BJ (cell line): ENCODE data around the gene MCTP1. TPM values are rescaled to one million over a fixed set of nuclear protein-coding genes. Genes with fewer than 3 reads are reported as not detected.

Source experiments
- CTCF ChIA-PET: fragments of 350-600 bp; formaldehyde crosslinking; extraction: SDS; loops from one replicate; lab custom pipeline; 2021; ENCODE audit warnings: antibody characterized with exemption, inconsistent platforms; lab: Yijun Ruan, JAX
- POLR2A ChIA-PET: fragments of 300-600 bp; sonication (Branson Sonifier 250); formaldehyde crosslinking; extraction: SDS; loops from one replicate; lab custom pipeline; 2021; ENCODE audit warnings: antibody characterized with exemption; lab: Charles Lee
- DNase-seq: peaks from one replicate; pipeline ENCODE4 v3.0.0-alpha.2; 2011; ENCODE audit warnings: low read depth
- H3K27me3 ChIP-seq: 2 replicates; pipeline ENCODE4 v1.6.0; 2011; ENCODE audit warnings: low read length; ENCODE audit not compliant: control insufficient read depth, insufficient read depth
- H3K36me3 ChIP-seq: 2 replicates; pipeline ENCODE4 v1.5.1; 2011; ENCODE audit warnings: low read length; ENCODE audit not compliant: control insufficient read depth, insufficient read depth
- H3K4me3 ChIP-seq: 2 replicates; pipeline ENCODE4 v1.5.1; 2011; ENCODE audit warnings: low read depth, mild to moderate bottlenecking, control low read depth, low read length
- polyA plus RNA-seq: library from polyadenylated mRNA; depleted of rRNA; stranded (reverse); fragments of >200 nt; gene quantifications from 2 replicates; pipeline ENCODE4 v1.2.3, GENCODE V29; 2011
- TF ChIP-seq, protein P1 (sequence below): IDR thresholded peaks from 2 replicates; pipeline ENCODE4 v1.5.1; 2011; ENCODE audit warnings: low read depth, mild to moderate bottlenecking, control low read depth, inconsistent platforms, low read length, moderate library complexity; ENCODE audit not compliant: insufficient read depth

MCTP1 gene
- polyA plus RNA-seq, 1 experiment, result 0.02 TPM

DNA sequence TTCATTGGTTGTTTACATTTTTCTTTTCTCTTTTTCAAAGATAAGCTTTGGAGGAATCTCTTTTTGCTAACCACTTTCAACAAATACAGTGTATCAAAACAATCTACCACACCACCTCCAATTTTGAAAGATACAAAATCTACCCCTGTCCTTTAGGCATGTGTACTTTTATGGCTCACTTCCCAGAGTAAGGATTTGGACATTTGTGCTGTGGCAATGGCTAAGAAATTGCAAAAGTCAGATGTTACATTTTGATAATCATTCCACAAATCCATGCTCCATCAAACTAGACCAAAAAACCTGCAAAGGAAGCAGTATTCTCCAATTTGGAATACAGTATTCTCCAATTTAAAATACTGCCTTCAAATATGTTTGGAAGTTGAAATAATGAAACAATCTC, 204.9 kb downstream of the MCTP1 start:
- POLR2A ChIA-PET, result no interaction called here
- CTCF ChIA-PET, result interaction anchor here (1.1 kb wide), 1 partner anchor 13 kb away, joined by 3 read pairs; no protein-coding TSS in a partner anchor
- H3K27me3 ChIP-seq, result no peaks in the 10 kb centered on the region
- H3K36me3 ChIP-seq, result no peaks in the 10 kb centered on the region
- TF ChIP-seq, protein P1, sequence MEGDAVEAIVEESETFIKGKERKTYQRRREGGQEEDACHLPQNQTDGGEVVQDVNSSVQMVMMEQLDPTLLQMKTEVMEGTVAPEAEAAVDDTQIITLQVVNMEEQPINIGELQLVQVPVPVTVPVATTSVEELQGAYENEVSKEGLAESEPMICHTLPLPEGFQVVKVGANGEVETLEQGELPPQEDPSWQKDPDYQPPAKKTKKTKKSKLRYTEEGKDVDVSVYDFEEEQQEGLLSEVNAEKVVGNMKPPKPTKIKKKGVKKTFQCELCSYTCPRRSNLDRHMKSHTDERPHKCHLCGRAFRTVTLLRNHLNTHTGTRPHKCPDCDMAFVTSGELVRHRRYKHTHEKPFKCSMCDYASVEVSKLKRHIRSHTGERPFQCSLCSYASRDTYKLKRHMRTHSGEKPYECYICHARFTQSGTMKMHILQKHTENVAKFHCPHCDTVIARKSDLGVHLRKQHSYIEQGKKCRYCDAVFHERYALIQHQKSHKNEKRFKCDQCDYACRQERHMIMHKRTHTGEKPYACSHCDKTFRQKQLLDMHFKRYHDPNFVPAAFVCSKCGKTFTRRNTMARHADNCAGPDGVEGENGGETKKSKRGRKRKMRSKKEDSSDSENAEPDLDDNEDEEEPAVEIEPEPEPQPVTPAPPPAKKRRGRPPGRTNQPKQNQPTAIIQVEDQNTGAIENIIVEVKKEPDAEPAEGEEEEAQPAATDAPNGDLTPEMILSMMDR, result no peak
- H3K4me3 ChIP-seq, result no peak overlapping the region
- DNase-seq, result no peak

DNA sequence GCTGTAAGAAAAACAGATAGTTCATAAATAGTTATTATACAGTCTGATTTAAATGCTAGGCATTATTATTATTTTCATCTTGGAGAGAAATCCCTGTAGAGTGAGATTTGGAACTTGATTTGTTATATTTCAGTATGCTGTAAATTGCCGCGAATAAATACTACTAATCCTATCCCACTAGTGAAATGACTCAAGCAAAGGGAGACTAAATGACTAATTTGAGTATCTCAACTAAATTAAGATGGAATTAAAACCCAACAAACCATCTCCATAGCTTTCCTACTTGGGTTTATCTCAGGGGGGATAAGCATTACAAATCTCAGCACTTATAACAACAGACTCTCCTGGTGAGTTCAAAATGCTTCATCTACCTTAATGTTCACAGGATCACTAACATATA, 206.0 kb downstream of the MCTP1 start:
- no peak overlapping the region for H3K4me3 ChIP-seq
- ChIA-PET POLR2A (no interaction called here), CTCF (interaction anchor here (1.1 to 1.3 kb wide), 2 partner anchors 11 to 14 kb away, joined by 3 read pairs; no protein-coding TSS in a partner anchor)
- DNase-seq, result no peak
- TF ChIP-seq, protein P1, result no peak
- no peaks in the 10 kb centered on the region for H3K27me3 ChIP-seq
- H3K36me3 ChIP-seq, result no peaks in the 10 kb centered on the region

DNA sequence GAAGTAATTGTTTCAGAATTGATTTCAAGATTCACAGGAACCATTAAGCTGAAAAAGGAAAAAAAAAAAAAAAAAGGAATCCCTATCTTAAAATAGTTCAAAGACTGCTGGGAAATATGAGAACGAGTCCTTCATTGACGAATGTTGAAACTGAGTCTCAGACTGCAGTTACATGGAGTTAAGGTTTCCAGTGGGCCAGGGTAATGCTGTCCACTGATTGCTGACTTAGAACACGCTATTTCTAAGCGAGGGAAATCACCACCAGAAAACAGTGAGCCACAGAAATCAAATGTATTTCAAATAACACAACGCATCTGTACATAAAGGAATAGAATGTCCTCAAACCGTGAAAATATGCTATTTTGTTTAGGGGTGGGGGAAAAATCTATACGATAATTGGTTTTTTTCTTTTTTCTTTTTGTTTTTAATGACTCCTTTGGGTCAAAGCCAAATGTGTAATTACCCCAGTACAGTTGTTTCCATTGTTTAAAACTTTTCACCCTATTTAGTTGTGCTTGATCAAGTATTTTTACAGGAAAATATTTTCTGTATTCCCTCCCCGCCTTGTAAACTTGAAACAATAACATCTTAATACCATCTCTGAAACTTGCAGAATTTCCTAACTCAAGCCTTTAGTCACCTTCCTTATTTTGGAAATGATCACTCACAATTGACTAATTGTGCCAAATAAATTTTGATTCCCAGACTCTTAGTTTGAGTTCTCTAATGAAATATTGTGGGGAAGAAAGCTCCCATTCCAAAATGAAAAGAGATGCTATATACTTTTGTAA, 208.3 kb downstream of the MCTP1 start:
- POLR2A ChIA-PET, result no interaction called here
- DNase-seq, result no peak

GRCh38 chr5:95075111-95075510, 209.8 kb downstream of the MCTP1 start:
- no peaks in the 10 kb centered on the region for H3K27me3 ChIP-seq
- DNase-seq, result no peak
- POLR2A ChIA-PET, result no interaction called here
- H3K36me3 ChIP-seq, result no peaks in the 10 kb centered on the region
- CTCF ChIA-PET, result interaction anchor here (0.8 kb wide), 1 partner anchor 34 kb away, joined by 3 read pairs; no protein-coding TSS in a partner anchor
- no peak overlapping the region for H3K4me3 ChIP-seq
- TF ChIP-seq, protein P1, result no peak

More for the DNA sequence above, 208.3 kb downstream of the MCTP1 start:
- CTCF ChIA-PET, result no interaction called here
- Histone ChIP-seq H3K27me3 (no peaks in the 10 kb centered on the region), H3K36me3 (no peaks in the 10 kb centered on the region), H3K4me3 (no peak overlapping the region)
- TF ChIP-seq, protein P1, result no peak

DNA sequence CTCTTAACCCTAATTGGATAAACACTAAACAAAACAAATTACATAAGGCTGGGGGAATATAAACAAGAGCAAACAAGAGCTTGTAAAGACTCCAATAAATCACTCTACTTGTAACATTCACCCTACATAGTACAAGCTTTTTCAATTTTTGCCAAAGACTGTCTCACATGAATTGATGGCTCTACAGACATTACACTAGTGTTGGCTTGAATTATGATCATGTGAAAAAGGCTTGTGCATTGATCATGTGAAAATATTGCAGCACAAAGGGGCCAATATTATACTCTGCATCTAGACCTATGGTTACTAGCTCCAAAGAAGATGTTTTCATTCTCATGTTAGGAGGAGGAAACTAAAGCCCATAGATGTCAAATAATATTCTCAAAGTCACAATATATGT, 212.6 kb downstream of the MCTP1 start:
- ChIA-PET CTCF (no interaction called here), POLR2A (interaction anchor here (0.6 to 0.7 kb wide), 2 partner anchors 350 to 1493 kb away, joined by 3 read pairs; no protein-coding TSS in a partner anchor)
- DNase-seq, result no peak
- H3K4me3 ChIP-seq, result no peak overlapping the region
- no peaks in the 10 kb centered on the region for H3K36me3 ChIP-seq
- H3K27me3 ChIP-seq, result no peaks in the 10 kb centered on the region
- TF ChIP-seq, protein P1, result no peak
